Measurements from ENCODE around the gene MICALL2.

- TF ChIP-seq ZNF121 (CRISPR knock-in tag; IDR thresholded peaks at IDR 0.05) (peak; percentile 66; the same call in 1 of the 2 replicates), CBFB (CRISPR knock-in tag; IDR thresholded peaks at IDR 0.05; ENCODE audit: low read depth) (no peak), CTCF (IDR thresholded peaks at IDR 0.05) (no peak), ZNF317 (CRISPR knock-in tag; IDR thresholded peaks at IDR 0.05; ENCODE audit: borderline replicate concordance, low read depth) (no peak), E2F1 (CRISPR knock-in tag; IDR thresholded peaks at IDR 0.05) (no peak), USF1 (CRISPR knock-in tag; IDR thresholded peaks at IDR 0.05) (no peak), USF2 (CRISPR knock-in tag; IDR thresholded peaks at IDR 0.05) (no peak), ATF1 (CRISPR knock-in tag; IDR thresholded peaks at IDR 0.05) (no peak), JUN (CRISPR knock-in tag; IDR thresholded peaks at IDR 0.05) (no peak), NFE2L1 (CRISPR knock-in tag; IDR thresholded peaks at IDR 0.05) (no peak), IRF1 (CRISPR knock-in tag; IDR thresholded peaks at IDR 0.05) (no peak), NR1H2 (CRISPR knock-in tag; IDR thresholded peaks at IDR 0.05) (no peak)
Measured at GRCh38 chr7:1460821-1461645, 1.8 kb upstream of the MICALL2 start.
